Measurements from ENCODE around the gene IFI6. TPM values are rescaled to one million over a fixed set of nuclear protein-coding genes. Genes with fewer than 3 reads are reported as not detected.

IFI6 gene
- total RNA-seq, 1 experiment from 2014 or later: 5.8 TPM

- no peak for DNase-seq
- Histone ChIP-seq H3K27ac (no peak overlapping the region), H3K36me3 (no peaks in the 10 kb centered on the region), H3K4me3 (no peak overlapping the region), H3K9me3 (replicated peaks) (no peaks in the 10 kb centered on the region), H3K4me1 (no peaks in the 10 kb centered on the region), H3K27me3 (no peaks in the 10 kb centered on the region)
Observed at GRCh38 chr1:27618341-27619082, 53.5 kb downstream of the IFI6 start.

DNA sequence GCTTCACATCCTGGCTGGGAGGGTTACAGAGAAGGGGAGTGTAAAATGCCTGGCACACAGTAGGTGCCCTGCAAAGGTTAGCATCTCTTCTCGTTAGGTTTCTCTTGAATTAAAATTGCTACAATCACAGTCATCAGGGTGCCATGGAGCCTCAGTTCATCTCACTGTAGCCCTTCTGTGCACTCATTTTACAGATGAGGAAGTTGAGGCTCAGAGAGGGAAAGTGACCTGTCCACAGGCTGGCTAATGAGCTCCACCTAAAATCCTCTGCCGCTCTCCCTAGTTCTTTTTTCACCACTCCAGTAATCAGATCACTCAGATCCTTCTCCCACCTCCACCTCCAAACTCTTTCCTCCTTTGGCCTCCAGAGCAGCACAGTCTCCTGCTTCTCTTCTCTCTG, 54.6 kb downstream of the IFI6 start:
- Histone ChIP-seq H3K4me3 (no peak overlapping the region), H3K27ac (no peak overlapping the region), H3K4me1 (no peaks in the 10 kb centered on the region), H3K27me3 (no peaks in the 10 kb centered on the region), H3K36me3 (no peaks in the 10 kb centered on the region), H3K9me3 (replicated peaks) (no peaks in the 10 kb centered on the region)
- no peak for DNase-seq

DNA sequence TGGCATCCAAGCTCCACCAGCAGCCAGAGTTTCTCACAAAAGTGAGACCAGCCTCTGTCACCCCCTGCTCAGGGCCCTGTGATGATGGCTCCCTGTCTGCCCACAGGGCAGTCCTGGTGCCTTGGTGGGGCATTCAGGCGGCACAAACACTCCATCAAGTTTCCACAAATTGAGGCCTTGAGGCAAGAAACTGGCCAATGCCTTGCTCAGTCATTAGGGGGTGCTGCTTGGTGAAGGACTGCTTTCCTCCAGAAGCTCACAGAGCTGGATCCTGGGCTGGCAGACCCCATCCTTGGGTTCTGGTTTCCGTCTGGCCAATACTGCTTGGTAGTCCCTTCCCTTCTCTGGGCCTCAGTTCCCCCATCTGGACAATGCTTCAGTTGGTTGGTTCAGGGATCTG, 55.6 kb downstream of the IFI6 start:
- Histone ChIP-seq H3K4me1 (no peaks in the 10 kb centered on the region), H3K27ac (no peak overlapping the region)

More for the DNA sequence above, 55.6 kb downstream of the IFI6 start:
- Histone ChIP-seq H3K4me3 (no peak overlapping the region), H3K27me3 (no peaks in the 10 kb centered on the region), H3K9me3 (replicated peaks) (no peaks in the 10 kb centered on the region), H3K36me3 (no peaks in the 10 kb centered on the region)
- DNase-seq: no peak

Other genes with a start within 250 kb of the IFI6 start
- 38.2 and 43.6 TPM in 2 replicates for gene WASF2, start 182.0 kb downstream of the IFI6 start, total RNA-seq (2014; rRNA removed; shearing (Covaris generic))
- gene AHDC1, start 68.0 kb downstream of the IFI6 start, total RNA-seq (2014; rRNA removed; shearing (Covaris generic)): 29.7 and 30.6 TPM in 2 replicates
- not detected in 2 replicates for gene FGR, start 37.0 kb downstream of the IFI6 start, total RNA-seq (2014; rRNA removed; shearing (Covaris generic))
- gene FAM76A, start 53.8 kb upstream of the IFI6 start, total RNA-seq (2014; rRNA removed; shearing (Covaris generic)): 8.4 and 13.0 TPM in 2 replicates
- 28.1 and 30.9 TPM in 2 replicates for gene STX12, start 101.0 kb upstream of the IFI6 start, total RNA-seq (2014; rRNA removed; shearing (Covaris generic))
- 81.7 and 84.5 TPM in 2 replicates for gene PPP1R8, start 158.6 kb upstream of the IFI6 start, total RNA-seq (2014; rRNA removed; shearing (Covaris generic))
- gene THEMIS2, start 200.4 kb upstream of the IFI6 start, total RNA-seq (2014; rRNA removed; shearing (Covaris generic)): 13.4 and 13.7 TPM in 2 replicates
- gene RPA2, start 242.4 kb upstream of the IFI6 start, total RNA-seq (2014; rRNA removed; shearing (Covaris generic)): 175 and 202 TPM in 2 replicates

Data from SJCRH30 (cell line).